HG02571 (cell line): Measurements from ENCODE around the gene NSG2.
"Not testable (repeated sequence)": the region's sequence is repeated elsewhere in the genome, so short reads cannot be mapped to it uniquely, and the experiment has no call there.

Experiments
- ATAC-seq: cut with Tn5 transposase; IDR thresholded peaks from one replicate; pipeline ENCODE4 v1.9.1; 2021; ENCODE audit warnings: mild to moderate bottlenecking, moderate library complexity; ENCODE audit not compliant: unreplicated experiment

The NSG2 gene

GRCh38 chr5:174098694-174099093, 53.2 kb downstream of the NSG2 start:
- no peak for ATAC-seq

GRCh38 chr5:174100490-174100889, 55.0 kb downstream of the NSG2 start:
- no peak for ATAC-seq

GRCh38 chr5:174101195-174101730, 55.8 kb downstream of the NSG2 start:
- ATAC-seq: no peak

- ATAC-seq: not testable (repeated sequence)
These were observed 57.1 kb downstream of the NSG2 start for GRCh38 chr5:174102574-174102973.

- no peak for ATAC-seq
These were observed 61.6 kb downstream of the NSG2 start for GRCh38 chr5:174106997-174107655.

GRCh38 chr5:174108745-174109144, 63.2 kb downstream of the NSG2 start:
- no peak for ATAC-seq

- no peak for ATAC-seq
These were observed 64.3 kb downstream of the NSG2 start for GRCh38 chr5:174109698-174110260.

- no peak for ATAC-seq
These were observed 64.8 kb downstream of the NSG2 start for GRCh38 chr5:174110310-174110709.

GRCh38 chr5:174111287-174111973, 65.9 kb downstream of the NSG2 start:
- no peak for ATAC-seq

GRCh38 chr5:174115226-174115625, 69.7 kb downstream of the NSG2 start:
- no peak for ATAC-seq

- no peak for ATAC-seq
These were observed 73.4 kb downstream of the NSG2 start for GRCh38 chr5:174118823-174119467.

GRCh38 chr5:174119468-174119881, 74.0 kb downstream of the NSG2 start:
- no peak for ATAC-seq

- ATAC-seq: no peak
These were observed 75.0 kb downstream of the NSG2 start for GRCh38 chr5:174120401-174121005.

- ATAC-seq: no peak
These were observed 89.0 kb downstream of the NSG2 start for GRCh38 chr5:174134545-174134944.

GRCh38 chr5:174139623-174140022, 94.1 kb downstream of the NSG2 start:
- ATAC-seq: no peak

GRCh38 chr5:174140452-174141020, 95.0 kb downstream of the NSG2 start:
- no peak for ATAC-seq

GRCh38 chr5:174141398-174141797, 95.9 kb downstream of the NSG2 start:
- no peak for ATAC-seq

- no peak for ATAC-seq
These were observed 99.6 kb downstream of the NSG2 start for GRCh38 chr5:174145091-174145490.

- ATAC-seq: no peak
These were observed 100.3 kb downstream of the NSG2 start for GRCh38 chr5:174145821-174146220.

- ATAC-seq: no peak
These were observed 101.0 kb downstream of the NSG2 start for GRCh38 chr5:174146556-174146955.

- not testable (repeated sequence) for ATAC-seq
These were observed 101.5 kb downstream of the NSG2 start for GRCh38 chr5:174147012-174147411.
